Caco-2 (cell line): ENCODE data around the gene HTATIP2. TPM values are rescaled to one million over a fixed set of nuclear protein-coding genes. Genes with fewer than 3 reads are reported as not detected.

Experiments used
- Bru-seq: library from RNA; stranded (reverse); fragments of 400-500 nt; gene quantifications from one replicate; lab custom pipeline; 2021; lab: Mats Ljungman, UMichigan
- BruChase-seq, 2 experiments: library from RNA; stranded (reverse); fragments of 400-500 nt; gene quantifications; one replicate each; lab custom pipeline; 2021; lab: Mats Ljungman, UMichigan
- BruUV-seq: library from RNA; stranded (reverse); fragments of 400-500 nt; replicated peaks from 2 replicates; lab custom pipeline; 2021; lab: Mats Ljungman, UMichigan
- CTCF ChIA-PET: fragments of 300-600 bp; sonication (Branson Sonifier 250); formaldehyde crosslinking; loops from one replicate; lab custom pipeline; 2022; ENCODE audit warnings: antibody characterized with exemption; lab: Charles Lee
- POLR2A ChIA-PET: fragments of 300-600 bp; sonication (Branson Sonifier 250); formaldehyde crosslinking; loops from one replicate; lab custom pipeline; 2022; ENCODE audit warnings: antibody characterized with exemption; lab: Charles Lee
- DNase-seq, 2 experiments: peaks; one replicate each; pipeline versions ENCODE4 v3.0.0 to v3.0.0-alpha.2; 2020 to 2022
- H3K27me3 ChIP-seq: replicated peaks from 2 replicates; pipeline ENCODE4 v1.6.0; 2011; ENCODE audit warnings: low read length; ENCODE audit not compliant: control insufficient read depth, insufficient read depth
- H3K36me3 ChIP-seq: 2 replicates; pipeline ENCODE4 v1.5.1; 2011; ENCODE audit warnings: low read length; ENCODE audit not compliant: control insufficient read depth, insufficient read depth
- H3K4me1 ChIP-seq: fragments of 250-450 bp; sonication (Bioruptor Pico); 2 replicates; pipeline ENCODE4 v1.5.1; 2020; ENCODE audit warnings: mild to moderate bottlenecking
- H3K4me3 ChIP-seq: 2 replicates; pipeline ENCODE4 v1.5.1; 2011; ENCODE audit warnings: low read depth, mild to moderate bottlenecking, control low read depth, low read length
- H3K9me3 ChIP-seq: fragments of 250-450 bp; sonication (Bioruptor Pico); 2 replicates; pipeline ENCODE4 v1.5.1; 2020; ENCODE audit warnings: mild to moderate bottlenecking, moderate library complexity
- H3K27ac Mint-ChIP-seq: one replicate; pipeline ENCODE4 v1.8.0; 2022; ENCODE audit warnings: mixed read lengths; ENCODE audit not compliant: unreplicated experiment
- H3K27me3 Mint-ChIP-seq: one replicate; pipeline ENCODE4 v1.8.0; 2022; ENCODE audit warnings: mixed read lengths; ENCODE audit not compliant: insufficient read depth, unreplicated experiment
- H3K36me3 Mint-ChIP-seq: one replicate; pipeline ENCODE4 v1.8.0; 2022; ENCODE audit warnings: mild to moderate bottlenecking, mixed read lengths; ENCODE audit not compliant: insufficient read depth, unreplicated experiment
- H3K4me1 Mint-ChIP-seq: one replicate; pipeline ENCODE4 v1.8.0; 2022; ENCODE audit warnings: low read depth, mixed read lengths; ENCODE audit not compliant: unreplicated experiment
- H3K4me3 Mint-ChIP-seq: one replicate; pipeline ENCODE4 v1.8.0; 2022; ENCODE audit warnings: mild to moderate bottlenecking, moderate library complexity, mixed read lengths; ENCODE audit not compliant: unreplicated experiment
- H3K9me3 Mint-ChIP-seq: one replicate; pipeline ENCODE4 v1.8.0; 2022; ENCODE audit warnings: mixed read lengths; ENCODE audit not compliant: unreplicated experiment
- CTCF ChIP-seq, 2 experiments: fragments of 200-600 bp in 1 of 2; IDR thresholded peaks; 1 replicate in 1 of 2; 2 replicates in 1 of 2; pipeline versions ENCODE4 v1.5.1 to v1.8.0; 2011 to 2022; ENCODE audit warnings: antibody characterized with exemption in 1 of 2, control low read depth in 1 of 2, inconsistent platforms in 1 of 2, low read depth in 1 of 2, low read length in 1 of 2, mild to moderate bottlenecking in 1 of 2, moderate library complexity in 1 of 2; ENCODE audit not compliant: insufficient read depth in 1 of 2, severe bottlenecking in 1 of 2, unreplicated experiment in 1 of 2
- intact Hi-C: fragments of 100-400 bp; cut with micrococcal nuclease; formaldehyde crosslinking; loops from one replicate; pipeline ENCODE4 v1.10.0; 2022; ENCODE audit not compliant: unreplicated experiment
- long read RNA-seq: library from polyadenylated mRNA; stranded (forward); transcript quantifications from one replicate; pipeline ENCODE4 v2.0.0, GENCODE V29; 2022
- total RNA-seq: library from RNA; stranded (reverse); gene quantifications from 2 replicates; pipeline ENCODE4 v1.2.3, GENCODE V29; 2022

The HTATIP2 gene
- total RNA-seq, result 82.1 and 87.9 TPM in 2 replicates
- Bru-seq, nascent RNA, result percentile 73 among the genes with signal in this experiment
- BruChase-seq, experiment 1, labeled RNA remaining after a 2-hour chase, result percentile 71 among the genes with signal in this experiment
- percentile 82 among the genes with signal in this experiment for BruChase-seq, experiment 2, labeled RNA remaining after a 6-hour chase
- long read RNA-seq, transcript HTATIP2-202 (6 exons, 886 nt), result minor isoform, 31 of 254 reads
- long read RNA-seq, transcript HTATIP2-201 (6 exons, 1,477 nt), result major isoform, 137 of 254 reads
- long read RNA-seq, transcript HTATIP2-204 (5 exons, 1,748 nt), result minor isoform, 27 of 254 reads
- long read RNA-seq, transcript HTATIP2-203 (6 exons, 967 nt), result minor isoform, 34 of 254 reads
- long read RNA-seq, partial matches to known transcripts, result 5 of 254 reads
- long read RNA-seq, other reads (novel, unspliced or antisense), result 4 of 254 reads

- peak; percentile 75 to 81 for DNase-seq
- ChIA-PET POLR2A (interaction anchor here (0.8 kb wide), 1 partner anchor 9 kb away, joined by 3 read pairs; no protein-coding TSS in a partner anchor), CTCF (no interaction called here)
- intact Hi-C loops, result loop anchor here (1.0 kb wide), 1 partner anchor 8 kb away; no protein-coding TSS in a partner anchor
- Histone ChIP-seq H3K27me3 (no peaks in the 10 kb centered on the region), H3K9me3 (no peaks in the 10 kb centered on the region), H3K36me3 (no peaks in the 10 kb centered on the region; the same call in none of the 2 replicates), H3K4me3 (peak within 1 kb of the TSS; percentile 62), H3K4me1 (peaks cover 11% of the 10 kb centered on the region; the same call in 1 of the 2 replicates)
- Mint-ChIP-seq H3K4me1 (peaks cover 21% of the 10 kb centered on the region), H3K4me3 (peak within 1 kb of the TSS; percentile 74), H3K36me3 (no peaks in the 10 kb centered on the region), H3K27me3 (no peaks in the 10 kb centered on the region), H3K9me3 (no peaks in the 10 kb centered on the region), H3K27ac (peak within 1 kb of the TSS; percentile 76)
- BruUV-seq, result TSS peak; percentile 58
- no peak for TF ChIP-seq CTCF (IDR thresholded peaks at IDR 0.05; ENCODE audit: insufficient read depth in 1 of 2, low read depth in 1 of 2, low read length in 1 of 2, severe bottlenecking in 1 of 2, unreplicated experiment in 1 of 2)
Observed at GRCh38 chr11:20363500-20364340, at the start of gene HTATIP2. TSS of gene HTATIP2 (plus strand) at chr11:20363714. CDS start at chr11:20364238, 524 bp downstream.

- Histone ChIP-seq H3K4me1 (no peaks in the 10 kb centered on the region), H3K27me3 (no peaks in the 10 kb centered on the region), H3K36me3 (no peaks in the 10 kb centered on the region), H3K9me3 (no peaks in the 10 kb centered on the region), H3K4me3 (no peak overlapping the region)
- CTCF ChIA-PET, result interaction anchor here (1.2 kb wide), 1 partner anchor 188 kb away, joined by 3 read pairs; no protein-coding TSS in a partner anchor
- TF ChIP-seq CTCF (IDR thresholded peaks at IDR 0.05; ENCODE audit: insufficient read depth in 1 of 2, low read depth in 1 of 2, low read length in 1 of 2, severe bottlenecking in 1 of 2, unreplicated experiment in 1 of 2), result no peak
- H3K4me3 Mint-ChIP-seq, result no peak overlapping the region
- H3K9me3 Mint-ChIP-seq, result no peaks in the 10 kb centered on the region
- H3K27ac Mint-ChIP-seq, result no peak overlapping the region
- peaks cover 5% of the 10 kb centered on the region for H3K27me3 Mint-ChIP-seq
- H3K4me1 Mint-ChIP-seq, result no peaks in the 10 kb centered on the region
- intact Hi-C loops, result no loop called here
- no TSS peak for BruUV-seq
- no peak for DNase-seq
- POLR2A ChIA-PET, result no interaction called here
- no peaks in the 10 kb centered on the region for H3K36me3 Mint-ChIP-seq
Observed at GRCh38 chr11:20315800-20316199, 47.7 kb upstream of the HTATIP2 start.

- Mint-ChIP-seq H3K9me3 (no peaks in the 10 kb centered on the region), H3K27ac (no peak overlapping the region), H3K4me3 (no peak overlapping the region), H3K4me1 (no peaks in the 10 kb centered on the region), H3K36me3 (no peaks in the 10 kb centered on the region), H3K27me3 (peaks cover 7% of the 10 kb centered on the region)
- ChIA-PET CTCF (no interaction called here), POLR2A (no interaction called here)
- intact Hi-C loops, result no loop called here
- Histone ChIP-seq H3K9me3 (no peaks in the 10 kb centered on the region), H3K4me3 (no peak overlapping the region), H3K4me1 (no peaks in the 10 kb centered on the region), H3K36me3 (no peaks in the 10 kb centered on the region), H3K27me3 (peaks cover 1% of the 10 kb centered on the region; the same call in 1 of the 2 replicates)
- BruUV-seq, result no TSS peak
- DNase-seq, result no peak
- no peak for TF ChIP-seq CTCF (IDR thresholded peaks at IDR 0.05; ENCODE audit: insufficient read depth in 1 of 2, low read depth in 1 of 2, low read length in 1 of 2, severe bottlenecking in 1 of 2, unreplicated experiment in 1 of 2)
Observed at GRCh38 chr11:20321177-20321576, 42.3 kb upstream of the HTATIP2 start.
